Natural killer cell (primary cell): ENCODE data around the gene RGMA. TPM values are rescaled to one million over a fixed set of nuclear protein-coding genes. Genes with fewer than 3 reads are reported as not detected.
A peak's percentile ranks its signal among the peaks of the same experiment; 100 is the strongest.

Experiments used
- ATAC-seq, 3 donors: fragments of 150-1000 bp in 2 of 3; fragments of 200-7000 bp in 1 of 3; cut with Tn5 transposase; 1 replicate in 1 of 3; 2 replicates in 2 of 3; pipeline ENCODE4 v1.10.0; 2021; ENCODE audit warnings: mild to moderate bottlenecking in 2 of 3, moderate library complexity in 2 of 3
- DNase-seq, 2 donors: peaks; one replicate each; pipeline versions ENCODE4 v3.0.0 to v3.0.0-alpha.2; 2013 to 2021; ENCODE audit warnings: mixed read lengths in 1 of 2
- H3K27ac ChIP-seq: one replicate; pipeline ENCODE4 v1.5.1; 2013; ENCODE audit warnings: mild to moderate bottlenecking, low read length
- H3K27me3 ChIP-seq: one replicate; pipeline ENCODE4 v1.6.1; 2013; ENCODE audit warnings: low read length; ENCODE audit not compliant: control insufficient read depth, insufficient read depth
- H3K36me3 ChIP-seq: one replicate; pipeline ENCODE4 v1.6.1; 2013; ENCODE audit warnings: low read length; ENCODE audit not compliant: control insufficient read depth, insufficient read depth
- H3K4me1 ChIP-seq: one replicate; pipeline ENCODE4 v1.6.1; 2013; ENCODE audit warnings: low read length; ENCODE audit not compliant: control insufficient read depth, insufficient read depth
- H3K4me3 ChIP-seq: one replicate; pipeline ENCODE4 v1.5.1; 2013; ENCODE audit warnings: low read length
- H3K9me3 ChIP-seq: one replicate; pipeline ENCODE4 v1.6.1; 2013; ENCODE audit warnings: low read length; ENCODE audit not compliant: control insufficient read depth, insufficient read depth
- H3K27ac Mint-ChIP-seq, 2 donors: one replicate each; pipeline ENCODE4 v1.8.0; 2022; ENCODE audit warnings: mild to moderate bottlenecking in 2 of 2, mixed read lengths in 2 of 2, moderate library complexity in 1 of 2
- H3K27me3 Mint-ChIP-seq, 2 donors: one replicate each; pipeline ENCODE4 v1.8.0; 2022; ENCODE audit warnings: low read depth in 2 of 2, mixed read lengths in 2 of 2
- H3K36me3 Mint-ChIP-seq: one replicate; pipeline ENCODE4 v1.8.0; 2022; ENCODE audit warnings: mixed read lengths
- H3K4me1 Mint-ChIP-seq, 2 donors: one replicate each; pipeline ENCODE4 v1.8.0; 2022; ENCODE audit warnings: mixed read lengths in 2 of 2
- H3K4me3 Mint-ChIP-seq: one replicate; pipeline ENCODE4 v1.8.0; 2022; ENCODE audit warnings: mild to moderate bottlenecking, moderate library complexity, mixed read lengths
- H3K9me3 Mint-ChIP-seq, 2 donors: one replicate each; pipeline ENCODE4 v1.8.0; 2022; ENCODE audit warnings: mixed read lengths in 2 of 2
- CTCF ChIP-seq: fragments of 200-600 bp; IDR thresholded peaks from one replicate; pipeline ENCODE4 v1.8.0; 2022; ENCODE audit warnings: antibody characterized with exemption
- WGBS: methylation state at CpG from one replicate; pipeline ENCODE4 v1.1.7; 2013; ENCODE audit warnings: missing lambda C conversion rate; ENCODE audit not compliant: insufficient coverage; 5-methylcytosine and 5-hydroxymethylcytosine counted together
- intact Hi-C: fragments of 100-400 bp; cut with micrococcal nuclease; formaldehyde crosslinking; loops from one replicate; pipeline ENCODE4 v1.14.2; 2022
- total RNA-seq, 4 donors: library from RNA; stranded (reverse); fragments of 120-200 nt in 1 of 4; gene quantifications; one replicate each; pipeline versions ENCODE4 v1.2.3 to v1.2.4, GENCODE V29; 2013 to 2022

RGMA gene
- total RNA-seq, 3 donors from 2014 or later (not counting 1 experiment from before 2014, with no cell fraction given), result not detected

DNA sequence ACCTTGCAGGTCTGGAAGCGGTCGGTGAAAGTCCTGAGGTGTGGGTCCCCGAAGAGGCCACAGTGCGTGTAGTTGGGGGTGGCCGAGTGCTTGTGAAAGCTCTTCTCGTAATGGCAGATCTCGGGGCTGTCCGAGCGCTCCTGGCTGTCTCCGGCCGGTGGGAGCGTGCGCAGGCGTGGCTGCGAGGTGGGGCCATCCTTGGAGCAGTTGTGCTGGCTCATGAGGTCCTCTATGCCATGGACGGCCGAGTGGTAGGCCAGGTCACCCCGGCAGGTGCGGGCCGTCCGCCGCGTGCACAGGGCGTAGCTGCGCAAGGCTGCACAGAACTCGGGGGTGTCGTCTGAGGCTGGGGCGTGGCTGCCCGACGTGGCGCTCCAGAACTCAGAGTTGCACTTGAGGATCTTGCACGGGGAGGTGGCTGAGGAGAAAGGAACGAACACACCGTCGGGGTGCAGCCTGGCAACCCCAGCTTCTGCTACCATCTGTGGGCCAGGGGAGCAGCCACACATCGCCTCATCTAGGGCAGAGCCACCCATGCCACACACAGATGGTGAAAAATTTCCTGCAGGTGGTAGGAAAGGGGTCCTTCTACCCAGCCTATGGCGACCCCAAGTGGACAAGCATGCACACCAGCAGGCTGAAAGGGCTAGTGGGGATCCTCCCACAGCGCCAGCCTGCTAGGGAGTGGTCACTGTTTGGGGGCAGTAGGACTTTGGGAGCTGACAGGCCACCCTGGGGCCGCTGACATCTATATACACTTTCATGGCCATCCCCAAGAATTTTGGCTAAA, 36.7 kb downstream of the RGMA start:
- H3K27me3 Mint-ChIP-seq, result peaks cover 0 to 9% of the 10 kb centered on the region in 2 donors
- ATAC-seq (no peak), DNase-seq (peak in 1 of 2 donors; percentile 50)
- H3K4me3 Mint-ChIP-seq, result no peak overlapping the region
- H3K36me3 ChIP-seq, result no peaks in the 10 kb centered on the region
- H3K36me3 Mint-ChIP-seq, result no peaks in the 10 kb centered on the region
- peaks cover 48% of the 10 kb centered on the region for H3K4me1 ChIP-seq
- intact Hi-C loops, result no loop called here
- H3K27me3 ChIP-seq, result no peaks in the 10 kb centered on the region
- no peak overlapping the region for H3K27ac Mint-ChIP-seq
- no peaks in the 10 kb centered on the region for H3K9me3 ChIP-seq
- H3K27ac ChIP-seq, result no peak overlapping the region
- no peak overlapping the region for H3K4me3 ChIP-seq
- no peaks in the 10 kb centered on the region for H3K9me3 Mint-ChIP-seq
- peaks cover 31 to 34% of the 10 kb centered on the region in 2 donors for H3K4me1 Mint-ChIP-seq
- 83% methylated on average over 39 of the region's 39 CpGs for WGBS
- TF ChIP-seq CTCF, result no peak

DNA sequence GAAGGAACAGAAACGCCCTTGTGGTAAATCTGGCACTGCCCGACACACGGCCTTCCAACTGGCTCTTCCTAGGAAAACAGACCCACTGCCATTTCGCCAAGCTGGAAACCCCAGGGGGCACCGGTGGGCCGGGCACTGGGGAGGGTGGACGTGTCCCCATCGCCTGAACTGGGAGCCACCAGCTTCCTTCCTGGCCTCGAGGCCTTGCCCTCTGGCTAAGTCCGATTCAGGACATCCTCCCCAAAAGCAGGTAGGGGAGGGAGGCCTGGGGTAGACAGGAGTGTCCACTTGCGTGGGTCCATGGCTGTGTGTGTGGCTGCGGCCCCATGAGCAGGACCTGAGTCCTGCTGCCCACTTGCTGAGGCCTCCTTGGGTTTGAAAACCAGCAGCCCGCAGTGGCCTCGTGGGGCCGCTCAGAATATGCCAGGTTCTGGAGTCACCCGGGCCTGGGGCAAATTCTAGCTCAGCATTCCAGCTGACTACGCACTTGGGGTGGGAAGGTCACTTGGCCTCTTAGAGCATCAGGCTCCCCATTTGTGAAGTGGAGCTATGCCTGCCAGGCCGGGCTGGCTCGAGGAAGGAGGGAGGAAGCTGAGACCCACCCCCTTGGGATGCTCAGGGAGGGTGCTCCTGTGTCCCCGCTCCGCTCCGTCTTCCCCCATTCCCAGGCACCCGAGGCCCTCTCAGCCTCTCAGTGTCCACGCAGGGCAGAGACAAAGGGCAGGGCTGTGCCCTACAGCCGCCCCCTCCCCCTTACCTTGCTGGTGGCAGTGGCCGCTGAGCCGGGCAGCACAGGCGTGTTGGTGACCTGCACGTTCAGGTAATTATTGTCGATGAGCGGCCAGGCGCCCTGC, 37.5 kb downstream of the RGMA start:
- 93% methylated on average over 32 of the region's 32 CpGs for WGBS
- no peak overlapping the region for H3K4me3 ChIP-seq
- intact Hi-C loops, result no loop called here
- Mint-ChIP-seq H3K27ac (no peak overlapping the region), H3K9me3 (peaks cover under 1% of the 10 kb centered on the region in 2 donors), H3K4me3 (no peak overlapping the region), H3K27me3 (peaks cover 0 to 9% of the 10 kb centered on the region in 2 donors), H3K36me3 (no peaks in the 10 kb centered on the region), H3K4me1 (peaks cover 35 to 40% of the 10 kb centered on the region in 2 donors)
- H3K27ac ChIP-seq, result no peak overlapping the region
- no peak for TF ChIP-seq CTCF
- H3K4me1 ChIP-seq, result peaks cover 57% of the 10 kb centered on the region
- DNase-seq, result no peak
- no peaks in the 10 kb centered on the region for H3K36me3 ChIP-seq
- ATAC-seq, result no peak
- H3K27me3 ChIP-seq, result no peaks in the 10 kb centered on the region
- H3K9me3 ChIP-seq, result peaks cover 2% of the 10 kb centered on the region

GRCh38 chr15:93050648-93051047, 38.4 kb downstream of the RGMA start:
- ATAC-seq (no peak), DNase-seq (no peak)
- no peak overlapping the region for H3K27ac ChIP-seq
- Mint-ChIP-seq H3K9me3 (peaks cover 5 to 6% of the 10 kb centered on the region in 2 donors), H3K4me3 (no peak overlapping the region), H3K27me3 (peaks cover 0 to 9% of the 10 kb centered on the region in 2 donors), H3K27ac (peak overlapping the region in 1 of 2 donors; percentile 94), H3K4me1 (peaks cover 43 to 47% of the 10 kb centered on the region in 2 donors), H3K36me3 (peaks cover 7% of the 10 kb centered on the region)
- intact Hi-C loops, result no loop called here
- no peak for TF ChIP-seq CTCF
- peaks cover 57% of the 10 kb centered on the region for H3K4me1 ChIP-seq
- peaks cover 7% of the 10 kb centered on the region for H3K9me3 ChIP-seq
- H3K36me3 ChIP-seq, result no peaks in the 10 kb centered on the region
- no peak overlapping the region for H3K4me3 ChIP-seq
- H3K27me3 ChIP-seq, result no peaks in the 10 kb centered on the region
- WGBS, result 95% methylated on average over 13 of the region's 13 CpGs
